NCI-H128 (cell line): Measurements from ENCODE around the gene SPATA1.

Source experiments
- DNase-seq: peaks from one replicate; lab custom pipeline; 2025; ENCODE audit not compliant: unreplicated experiment; lab: John Stamatoyannopoulos, UW

The SPATA1 gene

GRCh38 chr1:84508510-84508909 lies 2.3 kb downstream of the SPATA1 start:
- no peak for DNase-seq

GRCh38 chr1:84509029-84509428 lies 2.8 kb downstream of the SPATA1 start:
- no peak for DNase-seq

GRCh38 chr1:84510165-84510564 lies 4.0 kb downstream of the SPATA1 start:
- no peak for DNase-seq

GRCh38 chr1:84510668-84511067 lies 4.5 kb downstream of the SPATA1 start:
- no peak for DNase-seq

GRCh38 chr1:84524590-84524989 lies 18.4 kb downstream of the SPATA1 start:
- DNase-seq, result no peak

- DNase-seq, result no peak
Measured at GRCh38 chr1:84525779-84526178, 19.6 kb downstream of the SPATA1 start.

GRCh38 chr1:84538599-84538998 lies 32.4 kb downstream of the SPATA1 start:
- DNase-seq, result no peak

- no peak for DNase-seq
Measured at GRCh38 chr1:84539972-84540371, 33.8 kb downstream of the SPATA1 start.

- DNase-seq, result no peak
Measured at GRCh38 chr1:84540759-84541158, 34.6 kb downstream of the SPATA1 start.

- no peak for DNase-seq
Measured at GRCh38 chr1:84541679-84542078, 35.5 kb downstream of the SPATA1 start.

- no peak for DNase-seq
Measured at GRCh38 chr1:84550826-84551225, 44.6 kb downstream of the SPATA1 start.

GRCh38 chr1:84569216-84569615 lies 63.0 kb downstream of the SPATA1 start:
- no peak for DNase-seq

- DNase-seq, result no peak
Measured at GRCh38 chr1:84570436-84571149, 64.4 kb downstream of the SPATA1 start.

- no peak for DNase-seq
Measured at GRCh38 chr1:84571150-84571535, 65.0 kb downstream of the SPATA1 start.

GRCh38 chr1:84573481-84573966 lies 67.3 kb downstream of the SPATA1 start:
- no peak for DNase-seq

GRCh38 chr1:84573967-84574842 lies 68.0 kb downstream of the SPATA1 start, which contains the start of gene CTBS:
Gene CTBS (minus strand): TSS chr1:84574440. CDS start chr1:84574415, 25 bp downstream.
- peak; percentile 73 for DNase-seq

- DNase-seq, result no peak
Measured at GRCh38 chr1:84574936-84575335, 68.8 kb downstream of the SPATA1 start.

GRCh38 chr1:84581648-84582047 lies 75.5 kb downstream of the SPATA1 start:
- DNase-seq, result no peak

GRCh38 chr1:84582802-84583587 lies 76.8 kb downstream of the SPATA1 start:
- DNase-seq, result no peak

- no peak for DNase-seq
Measured at GRCh38 chr1:84583648-84584047, 77.5 kb downstream of the SPATA1 start.

- DNase-seq, result no peak
Measured at GRCh38 chr1:84584126-84584525, 77.9 kb downstream of the SPATA1 start.
